Nucleus accumbens (tissue), 56 donors: ENCODE results near the gene CHMP4B.

Experiments used
- DNase-seq, 56 donors: peaks; one replicate each; lab custom pipeline; 2025; lab: John Stamatoyannopoulos, UW

Gene CHMP4B

DNA sequence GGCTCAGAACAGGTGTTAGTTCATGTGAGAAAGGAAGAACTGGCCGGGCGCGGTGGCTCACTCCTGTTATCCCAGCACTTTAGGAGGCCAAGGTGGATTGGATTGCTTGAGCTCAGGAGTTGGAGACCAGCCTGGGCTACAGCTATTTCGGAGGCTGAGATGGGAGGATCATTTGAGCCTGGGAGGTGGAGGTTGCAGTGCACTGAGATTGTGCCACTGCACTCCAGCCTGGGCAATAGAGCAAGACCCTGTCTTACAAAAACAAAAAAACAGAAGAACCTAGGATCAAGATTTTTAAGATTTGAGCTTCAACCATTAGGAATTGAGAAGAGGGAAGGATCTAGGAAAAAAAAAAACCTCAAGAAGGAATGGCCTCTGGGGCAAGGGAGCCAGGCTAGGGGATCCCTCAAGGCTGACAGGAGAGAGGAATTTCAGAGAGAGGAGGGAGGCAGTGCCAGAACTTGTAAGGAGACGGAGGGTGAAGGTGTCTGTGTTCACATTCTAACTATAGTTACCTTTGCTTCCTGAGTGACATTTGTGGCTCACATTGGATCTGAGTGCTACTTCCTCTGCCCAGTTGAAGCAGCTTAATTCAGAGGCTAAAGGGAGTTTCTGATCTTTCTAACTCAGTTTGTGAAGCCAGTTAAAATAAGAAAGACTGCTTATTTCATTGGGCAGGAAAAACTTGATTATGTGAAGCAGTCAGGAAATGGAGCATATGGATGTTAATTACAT lies 26.1 kb downstream of the CHMP4B start:
- DNase-seq = no peak

- peak in 3 of 56 donors; percentile 12 to 18 (median 15) for DNase-seq
Measured at GRCh38 chr20:33838035-33838864, 27.1 kb downstream of the CHMP4B start.

DNA sequence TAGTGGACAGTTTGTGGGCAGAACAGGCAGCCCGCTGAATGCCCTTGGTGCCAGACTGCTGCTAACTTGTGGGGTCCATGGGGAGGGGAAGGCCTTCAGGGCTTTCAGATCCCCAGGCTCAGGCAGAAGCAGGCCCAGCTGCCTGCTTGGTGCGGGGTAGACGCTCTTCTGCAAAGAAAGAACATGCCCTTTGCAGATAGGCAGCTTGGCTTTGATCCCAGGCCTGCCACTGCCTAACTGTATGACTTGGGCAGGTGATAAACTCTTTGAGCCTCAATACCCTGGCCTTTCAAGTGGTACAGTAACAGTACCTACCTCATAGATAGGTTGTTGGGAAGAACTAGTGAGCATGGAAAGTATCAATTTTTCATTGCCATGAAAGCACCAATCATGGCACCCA lies 28.4 kb downstream of the CHMP4B start:
- DNase-seq = no peak

DNA sequence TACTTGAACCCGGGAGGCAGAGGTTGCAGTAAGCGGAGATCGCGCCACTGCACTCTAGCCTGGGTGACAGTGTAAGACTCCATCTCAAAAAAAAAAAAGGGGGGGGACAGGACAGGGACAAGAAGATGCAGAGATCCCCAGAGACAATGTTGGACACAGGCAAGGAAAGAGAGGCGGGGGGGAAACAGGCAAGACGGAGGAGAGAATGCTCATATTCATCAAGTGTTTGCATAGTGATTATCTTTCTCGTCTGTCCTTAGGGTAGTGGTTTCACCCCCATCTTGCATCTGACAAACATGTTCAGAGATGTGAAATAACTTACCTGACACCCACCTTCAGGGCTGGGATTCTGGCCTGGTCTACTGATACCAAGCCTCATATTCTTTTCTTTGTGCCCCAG lies 29.0 kb downstream of the CHMP4B start:
- no peak for DNase-seq

GRCh38 chr20:33840759-33841435 lies 29.7 kb downstream of the CHMP4B start:
- DNase-seq = no peak

- DNase-seq = no peak
Measured at GRCh38 chr20:33841436-33841799, 30.3 kb downstream of the CHMP4B start.

DNA sequence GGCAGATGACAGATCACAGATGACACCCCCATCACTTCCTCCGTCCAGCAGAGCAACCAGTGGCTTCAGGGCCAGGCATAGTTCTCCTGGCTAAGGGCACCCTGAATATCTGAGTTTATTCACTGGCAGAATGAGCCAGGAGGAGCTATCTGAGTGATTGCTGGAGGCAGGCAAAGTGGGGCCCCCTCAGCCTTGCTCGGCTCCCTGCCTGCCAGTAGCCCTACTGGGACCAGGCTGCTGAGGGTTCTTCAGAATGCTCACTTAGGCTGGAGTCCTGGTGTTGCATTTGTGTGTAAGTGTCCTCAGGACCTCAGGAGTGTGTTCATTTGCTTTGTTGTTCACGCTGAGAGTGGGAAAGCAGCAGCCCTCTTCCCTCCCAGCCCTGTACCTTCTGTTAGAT lies 31.2 kb downstream of the CHMP4B start:
- no peak for DNase-seq

DNA sequence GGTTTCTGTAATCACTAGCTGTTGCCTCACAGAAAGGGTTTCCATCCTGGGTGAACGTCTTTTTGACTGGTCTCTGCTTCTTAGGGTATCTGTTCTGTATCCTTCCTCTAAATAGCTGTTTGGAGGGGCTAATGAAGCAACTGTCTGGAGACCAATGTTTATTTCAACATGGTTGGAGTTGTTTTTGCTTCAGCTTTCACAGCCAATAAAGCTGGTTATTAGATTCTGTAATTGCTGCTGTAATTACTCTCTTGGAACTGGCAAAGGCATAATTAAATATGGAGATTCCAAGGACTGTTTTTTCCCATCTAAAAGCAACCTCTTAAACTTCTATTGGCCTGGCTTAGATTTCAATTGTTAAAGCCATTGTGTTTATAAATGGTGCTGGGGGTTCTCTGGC lies 31.9 kb downstream of the CHMP4B start:
- no peak for DNase-seq

GRCh38 chr20:33843854-33844253 lies 32.7 kb downstream of the CHMP4B start:
- DNase-seq = no peak

DNA sequence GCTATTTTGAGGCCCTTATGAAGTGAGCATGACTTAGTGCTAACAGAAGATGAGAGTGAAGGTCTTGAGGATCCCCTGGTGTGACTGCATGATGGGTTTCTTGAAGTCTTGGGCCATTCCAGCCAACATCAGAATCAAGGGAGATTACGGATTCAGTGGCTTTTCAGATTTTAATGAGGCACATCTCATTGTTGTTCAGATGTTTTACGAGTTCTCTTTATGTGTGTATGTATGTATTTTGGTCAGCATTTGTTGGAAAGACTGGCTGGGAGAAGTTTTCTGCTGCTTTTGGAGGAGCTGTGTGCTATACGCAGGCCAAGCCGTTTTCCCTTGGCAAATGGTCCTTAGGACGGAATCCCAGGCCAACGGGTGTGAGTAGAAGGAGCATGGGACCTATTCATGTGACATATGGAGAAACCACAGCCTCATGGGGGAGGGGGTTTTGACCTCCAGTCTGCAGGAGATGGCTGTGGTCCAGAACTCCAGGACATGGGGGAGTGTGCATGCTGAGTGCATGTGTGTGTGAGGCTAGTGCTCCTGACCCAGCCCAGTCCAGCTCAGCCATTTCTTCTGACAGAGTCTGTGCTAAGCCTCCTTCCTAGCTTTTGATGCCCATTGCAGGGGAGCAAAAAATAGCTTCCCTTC lies 35.3 kb downstream of the CHMP4B start:
- no peak for DNase-seq

DNA sequence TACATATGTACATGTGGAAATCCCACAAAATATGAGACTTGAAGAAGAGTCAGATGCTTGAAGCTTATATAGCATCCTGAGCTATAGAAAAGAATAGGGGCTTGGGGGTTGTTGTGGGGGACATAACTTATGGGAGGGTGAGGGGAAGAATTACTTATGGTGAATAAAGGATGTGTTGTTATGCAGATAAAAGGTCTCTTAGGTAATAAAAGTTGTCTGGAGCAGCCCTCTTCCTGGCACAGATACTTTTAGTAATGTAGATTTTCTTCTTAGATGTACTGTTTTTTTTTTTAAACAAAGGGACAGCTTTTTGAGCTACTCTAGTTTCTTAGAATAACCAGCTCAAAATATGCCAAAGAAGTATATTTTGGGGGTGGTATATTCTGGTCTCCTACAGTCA lies 35.9 kb downstream of the CHMP4B start:
- no peak for DNase-seq

DNA sequence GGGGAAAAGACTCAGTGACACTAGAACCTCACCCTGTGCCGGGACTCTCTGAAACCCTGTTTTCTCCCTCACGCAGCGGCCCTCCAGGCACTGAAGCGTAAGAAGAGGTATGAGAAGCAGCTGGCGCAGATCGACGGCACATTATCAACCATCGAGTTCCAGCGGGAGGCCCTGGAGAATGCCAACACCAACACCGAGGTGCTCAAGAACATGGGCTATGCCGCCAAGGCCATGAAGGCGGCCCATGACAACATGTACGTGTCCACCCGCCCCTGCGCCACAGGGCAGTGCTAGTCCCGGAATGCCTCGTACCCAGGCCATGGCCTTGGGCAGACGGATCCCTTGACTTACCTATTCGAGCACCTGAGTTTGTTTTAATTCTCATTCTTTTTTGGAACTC lies 37.2 kb downstream of the CHMP4B start:
- no peak for DNase-seq

GRCh38 chr20:33850159-33850558 lies 39.0 kb downstream of the CHMP4B start:
- no peak for DNase-seq

DNA sequence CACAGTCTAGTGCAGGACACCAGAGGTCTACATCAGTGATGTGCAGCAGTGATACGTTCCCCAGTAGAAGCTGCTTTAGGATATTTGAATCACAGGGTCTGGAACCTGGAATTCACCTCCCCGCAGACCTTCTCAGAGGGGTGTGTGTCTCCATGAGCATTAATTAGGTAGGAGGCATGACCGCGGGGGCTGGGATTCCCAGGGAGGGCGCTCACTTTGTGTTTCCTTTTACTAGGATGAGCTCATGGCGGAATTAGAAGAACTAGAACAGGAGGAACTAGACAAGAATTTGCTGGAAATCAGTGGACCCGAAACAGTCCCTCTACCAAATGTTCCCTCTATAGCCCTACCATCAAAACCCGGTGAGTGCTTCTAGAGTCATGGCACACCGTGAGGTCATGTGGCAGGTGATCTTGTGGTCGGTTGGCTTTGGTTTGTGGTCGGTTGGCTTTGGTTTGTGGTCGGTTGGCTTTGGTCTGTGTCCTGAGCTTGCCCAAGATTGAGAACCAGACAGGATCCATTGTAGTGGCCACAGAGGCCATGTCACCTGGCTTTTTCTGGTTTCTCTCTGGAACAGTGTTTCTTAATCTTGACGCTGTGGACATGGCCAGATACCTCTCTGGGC lies 40.8 kb downstream of the CHMP4B start:
- DNase-seq = no peak

GRCh38 chr20:33852626-33853506 lies 41.7 kb downstream of the CHMP4B start:
- no peak for DNase-seq

DNA sequence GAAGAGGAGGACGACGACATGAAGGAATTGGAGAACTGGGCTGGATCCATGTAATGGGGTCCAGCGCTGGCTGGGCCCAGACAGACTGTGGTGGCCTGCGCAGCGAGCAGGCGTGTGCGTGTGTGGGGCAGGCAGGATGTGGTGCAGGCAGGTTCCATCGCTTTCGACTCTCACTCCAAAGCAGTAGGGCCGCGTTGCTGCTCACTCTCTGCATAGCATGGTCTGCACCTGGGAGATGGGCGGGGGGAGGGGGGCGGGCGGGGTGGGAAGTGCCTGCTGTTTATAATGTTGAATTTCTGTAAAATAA lies 42.3 kb downstream of the CHMP4B start:
- no peak for DNase-seq

- no peak for DNase-seq
Measured at GRCh38 chr20:33857722-33858563, 46.8 kb downstream of the CHMP4B start.

GRCh38 chr20:33858666-33859065 lies 47.5 kb downstream of the CHMP4B start:
- DNase-seq = no peak
